ENCODE data around the gene RPS19BP1. TPM values are rescaled to one million over a fixed set of nuclear protein-coding genes. Genes with fewer than 3 reads are reported as not detected.

Gene RPS19BP1
- total RNA-seq, 4 donors from 2014 or later = 103 to 157 (median 133) TPM

DNA sequence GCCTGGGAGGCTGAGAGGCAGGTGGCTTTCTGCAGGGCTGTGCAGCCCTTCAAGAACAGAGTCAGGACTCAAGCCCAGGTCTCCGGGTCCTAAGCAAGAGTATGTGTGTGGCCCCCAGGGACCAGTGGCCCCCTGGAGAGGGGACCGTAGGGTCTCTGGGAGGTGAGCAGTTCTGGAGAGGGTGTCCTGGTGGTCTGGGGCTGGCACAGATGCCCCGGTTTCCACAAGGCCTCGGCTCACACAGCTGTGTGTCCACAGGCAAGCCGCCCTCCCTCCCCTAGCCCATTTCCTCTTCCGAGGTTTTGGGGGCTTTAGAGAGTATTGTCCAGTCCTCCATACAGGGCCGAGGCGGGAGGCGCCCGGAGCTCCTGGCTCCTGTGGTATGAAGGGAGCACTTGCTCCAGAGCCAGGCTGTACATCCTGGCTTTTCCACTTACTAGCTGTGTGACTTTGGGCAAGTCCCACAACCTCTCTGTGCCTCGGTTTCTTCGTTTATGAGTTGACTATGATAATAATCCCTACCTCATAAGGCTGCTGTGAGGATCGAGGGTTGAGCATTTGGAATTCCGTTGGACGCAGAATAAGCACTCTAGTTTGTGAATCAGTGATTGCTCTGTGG is 3.4 kb upstream of the RPS19BP1 start:
- ATAC-seq (ENCODE audit: low FRiP score) = no peak
- DNase-seq (ENCODE audit: low spot score) = no peak
- no peak for TF ChIP-seq CTCF (IDR thresholded peaks at IDR 0.05)

DNA sequence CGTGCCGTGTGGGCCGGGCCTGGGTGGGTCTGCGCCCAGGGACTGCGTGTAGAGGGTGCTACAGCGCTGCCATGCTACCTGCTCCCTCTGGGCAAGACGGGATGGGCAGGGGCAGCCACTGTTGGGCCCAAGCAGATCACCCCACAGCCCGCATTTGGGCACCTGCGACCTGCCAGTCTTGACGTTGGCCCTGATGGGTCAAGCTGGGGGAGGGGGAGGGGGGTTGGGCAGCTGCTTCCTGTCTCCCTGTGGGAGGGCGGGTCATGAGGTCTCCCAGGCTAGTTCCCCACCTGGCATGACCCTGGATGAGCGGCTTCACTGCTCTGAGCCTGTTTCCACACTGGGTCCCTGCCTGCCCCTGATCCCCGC is 2.8 kb upstream of the RPS19BP1 start:
- no peak for TF ChIP-seq CTCF (IDR thresholded peaks at IDR 0.05)
- DNase-seq (ENCODE audit: low spot score) (no peak), ATAC-seq (ENCODE audit: low FRiP score) (no peak)

DNA sequence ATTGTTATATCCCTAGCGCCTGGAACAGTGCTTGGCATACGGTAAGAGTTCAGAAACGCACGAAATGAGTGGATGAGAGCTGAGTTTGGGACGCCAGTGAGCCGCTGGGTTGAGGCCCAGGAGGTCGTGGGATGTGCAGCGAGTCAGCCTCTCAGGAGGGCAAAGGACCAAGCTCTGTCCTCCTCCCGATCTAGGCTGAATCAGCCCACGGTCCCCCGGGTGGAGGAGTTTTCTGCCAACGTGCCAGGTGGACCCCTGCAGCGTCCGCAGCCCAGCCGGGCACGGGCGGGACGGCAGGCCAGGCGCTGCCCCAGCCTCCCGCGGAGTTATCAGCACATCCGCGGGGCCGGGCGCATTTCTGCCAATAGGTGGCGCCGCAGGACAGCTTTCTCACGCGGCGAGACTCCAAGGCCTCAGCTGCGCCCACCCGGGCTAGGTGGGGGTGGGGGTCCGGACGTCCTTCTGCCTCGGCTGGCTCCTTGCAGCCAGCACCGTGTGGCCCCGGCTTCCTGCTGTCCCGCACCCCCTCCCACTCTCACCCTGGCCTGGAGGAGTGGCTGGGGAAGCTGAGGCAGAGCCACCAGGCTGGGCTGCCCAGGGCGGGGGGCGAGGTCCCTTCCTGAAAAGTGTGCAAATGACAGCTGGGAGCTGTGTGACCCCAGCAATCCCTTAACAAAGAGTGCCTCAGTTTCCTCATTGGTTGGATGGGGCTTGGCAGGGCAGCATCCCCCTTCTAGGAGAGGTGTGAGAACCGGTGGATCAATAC is 2.2 kb upstream of the RPS19BP1 start:
- peak in 2 of 3 donors; percentile 35 to 78 for TF ChIP-seq CTCF (IDR thresholded peaks at IDR 0.05)
- ATAC-seq (ENCODE audit: low FRiP score) (no peak), DNase-seq (ENCODE audit: low spot score) (peak; percentile 93)

DNA sequence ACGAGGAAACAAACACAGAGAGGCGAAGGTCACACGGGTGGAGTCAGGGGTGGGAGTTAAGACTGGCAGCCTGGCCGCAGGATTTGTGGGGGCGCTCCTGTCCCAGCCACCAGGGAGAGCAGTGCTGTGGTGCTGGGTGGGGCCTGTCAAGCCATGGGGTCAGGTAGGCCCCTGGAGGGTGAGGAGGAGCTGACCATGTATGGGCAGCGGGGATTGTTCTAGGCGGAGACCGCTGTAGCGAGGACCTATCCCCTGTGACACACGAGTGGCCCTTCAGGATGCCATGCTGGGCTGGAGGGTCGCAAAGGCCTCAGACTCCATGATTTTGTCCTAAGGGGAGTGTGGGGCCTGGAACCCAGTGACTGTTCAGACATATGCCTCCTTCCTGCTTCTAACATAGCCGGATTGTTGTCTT is 1.6 kb upstream of the RPS19BP1 start:
- DNase-seq (ENCODE audit: low spot score) (no peak), ATAC-seq (ENCODE audit: low FRiP score) (no peak)
- TF ChIP-seq CTCF (IDR thresholded peaks at IDR 0.05) = no peak

DNA sequence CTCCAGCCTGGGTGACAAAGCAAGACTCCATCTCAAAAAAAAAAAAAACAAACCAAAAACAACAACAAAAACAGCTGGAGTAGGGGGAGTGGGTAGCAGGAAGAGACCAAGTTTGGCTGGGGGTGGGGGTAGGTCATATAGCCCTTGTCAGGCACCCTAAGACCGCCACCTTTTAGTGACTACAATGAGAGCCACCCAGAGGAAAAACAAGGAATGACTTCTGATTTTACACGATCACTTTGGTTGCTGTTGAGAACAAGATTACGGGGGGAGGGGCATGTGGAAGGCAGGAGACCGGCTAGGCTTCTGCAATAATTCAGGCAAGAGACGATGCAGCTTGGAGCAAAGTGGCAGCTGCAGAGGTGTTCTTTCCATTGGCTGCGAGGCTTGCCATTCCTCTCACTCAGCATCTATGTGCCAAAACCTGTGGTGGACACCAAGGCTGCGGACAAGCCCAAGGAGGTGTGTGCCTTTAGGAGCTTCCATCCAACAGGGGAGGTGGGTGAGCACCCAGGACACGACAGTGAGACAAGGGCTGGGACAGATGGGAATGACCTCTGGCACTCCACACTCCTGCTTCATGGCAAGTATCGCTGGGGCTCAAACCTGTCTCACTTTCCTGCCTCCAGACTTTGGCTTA is 1.7 kb downstream of the RPS19BP1 start:
- no peak for ATAC-seq (ENCODE audit: low FRiP score)
- TF ChIP-seq CTCF (IDR thresholded peaks at IDR 0.05) = no peak

DNA sequence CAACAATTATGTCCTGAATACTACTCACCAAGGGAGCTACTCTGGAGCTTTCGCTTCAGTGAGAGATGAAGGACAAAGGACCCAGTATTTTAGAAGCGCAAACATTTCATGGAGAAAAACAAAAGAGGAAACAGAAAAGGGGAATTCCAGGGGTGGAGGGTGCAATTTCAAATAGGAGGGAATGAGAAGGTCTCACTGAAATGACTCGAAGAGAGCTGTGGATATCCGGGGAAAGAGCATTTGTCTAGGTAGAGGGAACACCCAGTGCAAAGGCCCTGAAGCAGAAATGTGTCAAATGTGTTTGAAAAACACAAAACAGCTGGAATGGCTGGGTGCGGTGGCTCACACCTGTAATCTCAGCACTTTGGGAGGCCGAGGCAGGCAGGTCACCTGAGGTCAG is 2.4 kb downstream of the RPS19BP1 start:
- DNase-seq (ENCODE audit: low spot score) (no peak), ATAC-seq (ENCODE audit: low FRiP score) (no peak)
- no peak for TF ChIP-seq CTCF (IDR thresholded peaks at IDR 0.05)

More for the DNA sequence above, 1.7 kb downstream of the RPS19BP1 start:
- no peak for DNase-seq (ENCODE audit: low spot score)
